Endodermal cell (in vitro differentiated cells): ENCODE data around the gene PIK3R5. TPM values are rescaled to one million over a fixed set of nuclear protein-coding genes. Genes with fewer than 3 reads are reported as not detected.

Source experiments
- DNase-seq: peaks from one replicate; pipeline ENCODE4 v3.0.0-alpha.2; 2017
- H3K27ac ChIP-seq: 2 replicates; pipeline ENCODE4 v1.5.1; 2013; ENCODE audit warnings: mild to moderate bottlenecking, low read depth, low read length, moderate library complexity
- H3K27me3 ChIP-seq: 2 replicates; pipeline ENCODE4 v1.6.1; 2013; ENCODE audit warnings: mild to moderate bottlenecking, low read length, moderate library complexity; ENCODE audit not compliant: insufficient read depth, control insufficient read depth, poor library complexity, severe bottlenecking
- H3K36me3 ChIP-seq: 2 replicates; pipeline ENCODE4 v1.7.0; 2013; ENCODE audit warnings: mild to moderate bottlenecking, low read length, moderate library complexity; ENCODE audit not compliant: control insufficient read depth, insufficient read depth
- H3K4me1 ChIP-seq: one replicate; pipeline ENCODE4 v1.7.0; 2013; ENCODE audit warnings: low read length; ENCODE audit not compliant: control insufficient read depth, insufficient read depth
- H3K4me3 ChIP-seq: 2 replicates; pipeline ENCODE4 v1.5.1; 2013; ENCODE audit warnings: mild to moderate bottlenecking, low read length, moderate library complexity
- H3K9ac ChIP-seq: 2 replicates; pipeline ENCODE4 v1.6.1; 2013; ENCODE audit warnings: mild to moderate bottlenecking, low read length, moderate library complexity; ENCODE audit not compliant: poor library complexity, severe bottlenecking; ENCODE audit errors: extremely low read depth
- H3K9me3 ChIP-seq: 2 replicates; pipeline ENCODE4 v1.6.1; 2013; ENCODE audit warnings: mild to moderate bottlenecking, low read length, moderate library complexity; ENCODE audit not compliant: control insufficient read depth
- H3K27ac Mint-ChIP-seq: 2 replicates; pipeline ENCODE4 v1.8.0; 2020; ENCODE audit warnings: mixed read lengths
- H3K27me3 Mint-ChIP-seq: 2 replicates; pipeline ENCODE4 v1.8.0; 2021; ENCODE audit warnings: mild to moderate bottlenecking, mixed read lengths; ENCODE audit not compliant: insufficient read depth
- H3K36me3 Mint-ChIP-seq: 2 replicates; pipeline ENCODE4 v1.8.0; 2020; ENCODE audit warnings: low read depth, mixed read lengths
- H3K4me1 Mint-ChIP-seq: 2 replicates; pipeline ENCODE4 v1.8.0; 2020; ENCODE audit warnings: mixed read lengths
- H3K4me3 Mint-ChIP-seq: 2 replicates; pipeline ENCODE4 v1.8.0; 2020; ENCODE audit warnings: mild to moderate bottlenecking, moderate library complexity, mixed read lengths
- H3K9me3 Mint-ChIP-seq: 2 replicates; pipeline ENCODE4 v1.8.0; 2020; ENCODE audit warnings: mild to moderate bottlenecking, mixed read lengths
- WGBS, 2 experiments: methylation state at CpG; one replicate each; pipeline versions ENCODE4 v1.1.5 to v1.1.7; 2013; ENCODE audit warnings: missing lambda C conversion rate in 2 of 2, mixed read lengths in 1 of 2; ENCODE audit not compliant: insufficient coverage in 1 of 2, insufficient read length in 1 of 2; 5-methylcytosine and 5-hydroxymethylcytosine counted together
- total RNA-seq, 2 donors: library from RNA; stranded (reverse); fragmentation: NEBNext Ultra II Directional in 1 of 2; extraction: Animal tissue kit (Norgen Biotek cat#: 25700) in 1 of 2; gene quantifications; 2 replicates in 1 of 2; 3 replicates in 1 of 2; pipeline ENCODE4 v1.2.1, GENCODE V29; 2021
- TF ChIP-seq, protein P1 (sequence below): fragments of 200-600 bp; sonication (generic); conservative IDR thresholded peaks from 2 replicates; pipeline ENCODE4 v1.5.0; 2021; ENCODE audit warnings: antibody characterized with exemption, mild to moderate bottlenecking

The PIK3R5 gene
- total RNA-seq, 2 donors from 2014 or later, result 10.4 to 37.0 TPM

DNA sequence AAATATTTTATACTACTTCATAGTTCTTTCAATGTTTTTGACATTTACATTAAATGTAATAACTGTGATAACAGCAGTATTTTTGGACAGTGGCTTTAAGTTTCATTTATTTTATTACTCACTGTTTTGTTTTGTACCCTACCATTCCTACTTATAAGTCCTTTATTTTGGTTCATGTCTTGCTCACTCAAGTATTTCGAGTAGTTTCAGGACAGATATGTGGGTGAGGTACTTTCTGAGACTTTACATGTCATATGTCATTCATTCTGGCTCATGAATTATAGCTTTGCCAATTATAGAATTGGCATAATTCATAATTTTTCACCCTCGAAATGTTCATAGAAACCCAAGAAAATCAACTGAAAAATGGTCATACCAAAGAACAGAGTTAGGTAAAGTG is 44.4 kb downstream of the PIK3R5 start:
- no peak for DNase-seq
- WGBS, 2 experiments, result 87 to 90% methylated on average over 2 of the region's 2 CpGs
- TF ChIP-seq, protein P1, sequence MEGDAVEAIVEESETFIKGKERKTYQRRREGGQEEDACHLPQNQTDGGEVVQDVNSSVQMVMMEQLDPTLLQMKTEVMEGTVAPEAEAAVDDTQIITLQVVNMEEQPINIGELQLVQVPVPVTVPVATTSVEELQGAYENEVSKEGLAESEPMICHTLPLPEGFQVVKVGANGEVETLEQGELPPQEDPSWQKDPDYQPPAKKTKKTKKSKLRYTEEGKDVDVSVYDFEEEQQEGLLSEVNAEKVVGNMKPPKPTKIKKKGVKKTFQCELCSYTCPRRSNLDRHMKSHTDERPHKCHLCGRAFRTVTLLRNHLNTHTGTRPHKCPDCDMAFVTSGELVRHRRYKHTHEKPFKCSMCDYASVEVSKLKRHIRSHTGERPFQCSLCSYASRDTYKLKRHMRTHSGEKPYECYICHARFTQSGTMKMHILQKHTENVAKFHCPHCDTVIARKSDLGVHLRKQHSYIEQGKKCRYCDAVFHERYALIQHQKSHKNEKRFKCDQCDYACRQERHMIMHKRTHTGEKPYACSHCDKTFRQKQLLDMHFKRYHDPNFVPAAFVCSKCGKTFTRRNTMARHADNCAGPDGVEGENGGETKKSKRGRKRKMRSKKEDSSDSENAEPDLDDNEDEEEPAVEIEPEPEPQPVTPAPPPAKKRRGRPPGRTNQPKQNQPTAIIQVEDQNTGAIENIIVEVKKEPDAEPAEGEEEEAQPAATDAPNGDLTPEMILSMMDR, result no peak
- Histone ChIP-seq H3K36me3 (no peaks in the 10 kb centered on the region), H3K9me3 (peaks cover 20% of the 10 kb centered on the region), H3K27me3 (no peaks in the 10 kb centered on the region), H3K4me3 (no peak overlapping the region), H3K4me1 (no peaks in the 10 kb centered on the region), H3K27ac (no peak overlapping the region), H3K9ac (no peak overlapping the region)
- Mint-ChIP-seq H3K9me3 (peaks cover 26% of the 10 kb centered on the region), H3K4me3 (no peak overlapping the region), H3K4me1 (no peaks in the 10 kb centered on the region), H3K36me3 (peaks cover 1% of the 10 kb centered on the region), H3K27ac (no peak overlapping the region), H3K27me3 (peaks cover 9% of the 10 kb centered on the region)

DNA sequence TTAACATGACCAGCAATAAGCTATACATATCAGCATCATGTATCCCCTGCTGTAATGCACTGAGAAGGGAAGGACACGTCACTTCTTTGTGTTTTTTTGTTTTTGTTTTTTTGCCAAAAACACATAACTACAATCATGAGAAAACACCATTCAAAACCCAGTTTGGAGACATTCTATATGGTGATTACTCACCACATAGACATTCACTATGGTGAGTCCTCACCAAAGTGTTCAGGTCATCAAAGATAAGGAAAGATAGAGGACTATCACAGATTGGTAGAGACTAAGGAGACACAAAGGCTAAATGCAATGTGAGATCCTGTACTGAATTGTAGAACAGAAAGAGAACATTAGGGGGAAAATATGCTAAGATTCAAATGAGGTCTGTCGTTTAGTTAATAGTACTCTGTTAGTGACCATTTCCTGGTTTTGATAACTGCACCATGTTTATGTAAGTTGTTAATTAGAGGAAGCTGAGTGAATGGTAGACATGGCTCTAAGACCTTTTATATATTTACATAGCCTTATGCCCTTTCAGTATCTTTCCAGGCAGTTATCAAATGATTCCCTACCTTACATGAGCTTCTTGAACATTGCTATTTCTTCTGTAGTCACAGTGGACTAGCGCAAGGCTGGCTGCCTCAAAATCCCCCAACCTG is 46.6 kb downstream of the PIK3R5 start:
- Histone ChIP-seq H3K27ac (no peak overlapping the region), H3K4me3 (no peak overlapping the region), H3K4me1 (no peaks in the 10 kb centered on the region), H3K36me3 (no peaks in the 10 kb centered on the region), H3K9ac (no peak overlapping the region), H3K9me3 (peaks cover 20% of the 10 kb centered on the region), H3K27me3 (no peaks in the 10 kb centered on the region)
- no peak overlapping the region for H3K27ac Mint-ChIP-seq
- no peak for DNase-seq
- H3K36me3 Mint-ChIP-seq, result peaks cover 1% of the 10 kb centered on the region
- TF ChIP-seq, protein P1, result no peak
- H3K4me3 Mint-ChIP-seq, result no peak overlapping the region
- WGBS, 2 experiments, result 90 to 94% methylated on average over 1 to 3 of the region's 3 CpGs
- peaks cover 9% of the 10 kb centered on the region for H3K27me3 Mint-ChIP-seq
- H3K9me3 Mint-ChIP-seq, result peaks cover 26% of the 10 kb centered on the region
- H3K4me1 Mint-ChIP-seq, result no peaks in the 10 kb centered on the region

DNA sequence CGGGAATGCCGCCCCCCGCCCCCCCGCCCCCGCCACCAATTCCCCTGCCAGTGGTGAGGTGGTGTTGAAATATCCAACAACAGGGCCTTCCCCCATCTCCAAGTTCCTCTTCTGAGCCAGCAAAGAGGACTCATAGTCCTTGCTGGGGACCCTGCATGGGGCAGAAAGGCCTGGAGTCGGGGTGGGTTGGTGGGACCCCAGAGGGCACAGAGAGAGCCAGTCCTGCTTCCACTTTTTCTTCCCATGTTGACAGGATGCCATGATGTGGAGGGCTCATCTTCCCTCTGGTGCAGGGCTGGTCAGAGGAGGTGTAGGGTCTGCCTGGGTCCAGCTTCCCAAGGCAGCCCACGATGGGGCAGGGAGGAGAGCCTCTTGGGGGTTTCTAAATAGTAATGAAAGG is 49.0 kb downstream of the PIK3R5 start:
- peaks cover 26% of the 10 kb centered on the region for H3K9me3 Mint-ChIP-seq
- Histone ChIP-seq H3K9ac (no peak overlapping the region), H3K4me1 (no peaks in the 10 kb centered on the region), H3K27ac (no peak overlapping the region), H3K27me3 (no peaks in the 10 kb centered on the region), H3K9me3 (peaks cover 20% of the 10 kb centered on the region), H3K4me3 (no peak overlapping the region), H3K36me3 (no peaks in the 10 kb centered on the region)
- H3K4me1 Mint-ChIP-seq, result no peaks in the 10 kb centered on the region
- TF ChIP-seq, protein P1, result no peak
- peaks cover 1% of the 10 kb centered on the region for H3K36me3 Mint-ChIP-seq
- no peak overlapping the region for H3K27ac Mint-ChIP-seq
- no peak overlapping the region for H3K4me3 Mint-ChIP-seq
- H3K27me3 Mint-ChIP-seq, result no peaks in the 10 kb centered on the region
- no peak for DNase-seq
- WGBS, 2 experiments, result 86 to 96% methylated on average over 1 to 4 of the region's 7 CpGs
